WERI-Rb-1 (cell line): ENCODE results near the gene RNF144B.
"Not testable (repeated sequence)": the region's sequence is repeated elsewhere in the genome, so short reads cannot be mapped to it uniquely, and the experiment has no call there.

Experiments
- DNase-seq: peaks from one replicate; pipeline ENCODE4 v3.0.0-alpha.2; 2020
- H3K27ac ChIP-seq: fragments of 250-450 bp; sonication (Bioruptor Pico); 2 replicates; pipeline ENCODE4 v1.5.1; 2020; ENCODE audit warnings: mild to moderate bottlenecking, moderate library complexity
- H3K27me3 ChIP-seq: fragments of 250-450 bp; sonication (Bioruptor Pico); 2 replicates; pipeline ENCODE4 v1.5.1; 2021; ENCODE audit warnings: mild to moderate bottlenecking, low read depth, moderate library complexity; ENCODE audit not compliant: insufficient read depth, severe bottlenecking
- H3K36me3 ChIP-seq: fragments of 250-450 bp; sonication (Bioruptor Pico); 2 replicates; pipeline ENCODE4 v1.5.1; 2020; ENCODE audit warnings: mild to moderate bottlenecking, moderate library complexity
- H3K4me3 ChIP-seq: 2 replicates; pipeline ENCODE4 v1.5.1; 2011; ENCODE audit warnings: low read depth, mild to moderate bottlenecking, control low read depth, low read length
- H3K9me3 ChIP-seq: fragments of 250-450 bp; sonication (Bioruptor Pico); 2 replicates; pipeline ENCODE4 v1.5.1; 2021; ENCODE audit warnings: mild to moderate bottlenecking, moderate library complexity; ENCODE audit not compliant: severe bottlenecking
- TF ChIP-seq, protein P1 (sequence below): IDR thresholded peaks from 2 replicates; pipeline ENCODE4 v1.5.1; 2011; ENCODE audit warnings: low read depth, mild to moderate bottlenecking, control low read depth, inconsistent platforms, low read length

The RNF144B gene

GRCh38 chr6:18363746-18364145 lies 23.4 kb upstream of the RNF144B start:
- no peak overlapping the region for H3K4me3 ChIP-seq
- no peaks in the 10 kb centered on the region for H3K9me3 ChIP-seq
- no peak overlapping the region for H3K27ac ChIP-seq
- H3K27me3 ChIP-seq = no peaks in the 10 kb centered on the region
- TF ChIP-seq, protein P1, sequence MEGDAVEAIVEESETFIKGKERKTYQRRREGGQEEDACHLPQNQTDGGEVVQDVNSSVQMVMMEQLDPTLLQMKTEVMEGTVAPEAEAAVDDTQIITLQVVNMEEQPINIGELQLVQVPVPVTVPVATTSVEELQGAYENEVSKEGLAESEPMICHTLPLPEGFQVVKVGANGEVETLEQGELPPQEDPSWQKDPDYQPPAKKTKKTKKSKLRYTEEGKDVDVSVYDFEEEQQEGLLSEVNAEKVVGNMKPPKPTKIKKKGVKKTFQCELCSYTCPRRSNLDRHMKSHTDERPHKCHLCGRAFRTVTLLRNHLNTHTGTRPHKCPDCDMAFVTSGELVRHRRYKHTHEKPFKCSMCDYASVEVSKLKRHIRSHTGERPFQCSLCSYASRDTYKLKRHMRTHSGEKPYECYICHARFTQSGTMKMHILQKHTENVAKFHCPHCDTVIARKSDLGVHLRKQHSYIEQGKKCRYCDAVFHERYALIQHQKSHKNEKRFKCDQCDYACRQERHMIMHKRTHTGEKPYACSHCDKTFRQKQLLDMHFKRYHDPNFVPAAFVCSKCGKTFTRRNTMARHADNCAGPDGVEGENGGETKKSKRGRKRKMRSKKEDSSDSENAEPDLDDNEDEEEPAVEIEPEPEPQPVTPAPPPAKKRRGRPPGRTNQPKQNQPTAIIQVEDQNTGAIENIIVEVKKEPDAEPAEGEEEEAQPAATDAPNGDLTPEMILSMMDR = no peak
- no peak for DNase-seq
- no peaks in the 10 kb centered on the region for H3K36me3 ChIP-seq

DNA sequence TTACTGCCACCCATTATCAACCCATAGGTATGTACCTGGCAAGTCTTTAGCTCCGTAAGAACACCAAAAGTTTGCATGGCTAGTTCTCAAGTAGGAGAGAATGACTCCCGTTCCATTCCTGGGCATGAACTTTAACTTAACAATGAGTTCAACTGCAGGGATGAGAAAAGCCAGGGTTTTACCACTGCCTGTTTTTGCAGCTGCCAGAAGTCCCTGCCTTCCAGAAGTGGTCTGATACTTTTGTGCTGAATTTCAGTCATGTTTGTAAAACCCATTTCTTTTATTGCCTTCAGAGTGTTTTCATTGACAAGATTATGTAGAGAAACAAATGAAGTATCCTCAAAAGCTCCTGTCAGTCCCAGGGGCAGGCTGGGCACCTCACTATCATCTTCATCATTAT lies 22.6 kb upstream of the RNF144B start:
- H3K27me3 ChIP-seq, H3K4me3 ChIP-seq, H3K9me3 ChIP-seq, DNase-seq, H3K27ac ChIP-seq, H3K36me3 ChIP-seq: not testable (repeated sequence)

DNA sequence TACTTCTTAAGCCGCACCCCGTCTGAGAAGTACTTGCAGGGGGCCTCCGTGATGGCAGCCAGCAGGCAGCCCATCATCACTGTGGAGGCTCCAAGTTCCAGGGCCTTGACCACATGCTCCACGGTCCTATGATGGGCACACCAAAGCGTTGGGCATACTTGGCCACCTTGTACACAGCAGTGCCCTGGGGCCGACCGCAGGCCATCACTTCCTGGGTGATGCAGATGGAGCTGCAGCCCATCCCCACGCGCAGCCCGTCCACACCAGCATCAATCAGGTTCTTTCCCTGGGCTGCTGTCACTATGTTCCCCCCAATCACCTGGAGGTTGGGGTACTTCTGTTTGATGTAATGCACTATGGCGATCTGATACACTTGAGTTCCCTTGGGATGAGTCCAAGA lies 19.8 kb upstream of the RNF144B start:
- TF ChIP-seq, protein P1 = no peak
- Histone ChIP-seq H3K27ac (no peak overlapping the region), H3K27me3 (no peaks in the 10 kb centered on the region), H3K9me3 (no peaks in the 10 kb centered on the region), H3K4me3 (no peak overlapping the region), H3K36me3 (no peaks in the 10 kb centered on the region)
- DNase-seq = no peak

- no peak overlapping the region for H3K27ac ChIP-seq
- TF ChIP-seq, protein P1 = no peak
Observed at GRCh38 chr6:18368277-18369105, 18.7 kb upstream of the RNF144B start.

DNA sequence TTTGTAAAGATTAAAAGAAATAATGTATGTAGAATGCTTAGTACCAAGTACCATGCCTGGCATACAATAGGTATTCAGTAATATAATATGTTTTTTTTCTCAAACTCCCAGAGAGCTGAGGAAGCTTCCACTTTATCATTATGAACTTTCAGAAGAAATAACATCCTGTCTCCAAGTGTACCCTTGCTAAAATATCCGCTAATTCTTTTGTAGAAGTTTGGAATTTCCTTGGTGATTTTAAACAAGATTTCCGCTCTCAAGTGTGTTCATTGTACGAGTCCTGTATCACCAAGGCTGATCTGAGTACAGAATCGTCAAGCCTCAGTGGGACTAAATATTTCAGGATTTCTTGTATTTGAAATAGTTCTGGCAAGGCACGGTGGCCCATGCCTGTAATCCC lies 16.1 kb upstream of the RNF144B start:
- no peaks in the 10 kb centered on the region for H3K9me3 ChIP-seq
- no peak overlapping the region for H3K27ac ChIP-seq
- no peaks in the 10 kb centered on the region for H3K27me3 ChIP-seq
- no peaks in the 10 kb centered on the region for H3K36me3 ChIP-seq
- DNase-seq = no peak
- no peak overlapping the region for H3K4me3 ChIP-seq
- TF ChIP-seq, protein P1 = no peak

More at GRCh38 chr6:18368277-18369105, 18.7 kb upstream of the RNF144B start:
- no peak for DNase-seq
- Histone ChIP-seq H3K36me3 (no peaks in the 10 kb centered on the region), H3K27me3 (no peaks in the 10 kb centered on the region), H3K4me3 (no peak overlapping the region), H3K9me3 (no peaks in the 10 kb centered on the region)

GRCh38 chr6:18371656-18372055 lies 15.5 kb upstream of the RNF144B start:
- Histone ChIP-seq H3K36me3 (no peaks in the 10 kb centered on the region), H3K27ac (no peak overlapping the region), H3K4me3 (no peak overlapping the region), H3K27me3 (no peaks in the 10 kb centered on the region), H3K9me3 (no peaks in the 10 kb centered on the region)
- TF ChIP-seq, protein P1 = no peak
- no peak for DNase-seq
